Measurements from ENCODE around the gene TRIM45.

DNA sequence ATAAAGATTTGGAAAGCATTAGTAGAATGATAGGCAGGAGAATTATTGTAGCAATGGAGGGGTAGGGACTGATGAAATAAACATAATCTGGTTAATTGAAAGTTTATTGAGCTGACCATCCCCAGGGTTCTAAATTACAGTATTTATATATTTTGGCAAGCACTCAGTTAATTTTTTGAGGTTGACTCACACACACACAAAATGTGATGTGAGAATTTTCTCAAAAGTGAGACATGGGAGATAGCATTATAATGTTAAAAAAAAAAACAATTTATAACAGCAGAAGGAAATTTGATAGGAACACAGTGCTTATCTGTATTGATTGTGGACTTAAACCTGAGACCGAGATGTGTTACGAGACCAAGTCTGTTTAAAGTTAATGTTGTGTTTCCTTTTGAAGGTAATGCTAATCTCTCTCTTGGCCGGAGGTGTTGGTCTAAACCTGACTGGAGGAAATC lies 24.6 kb downstream of the TRIM45 start:
- TF ChIP-seq, protein P1, sequence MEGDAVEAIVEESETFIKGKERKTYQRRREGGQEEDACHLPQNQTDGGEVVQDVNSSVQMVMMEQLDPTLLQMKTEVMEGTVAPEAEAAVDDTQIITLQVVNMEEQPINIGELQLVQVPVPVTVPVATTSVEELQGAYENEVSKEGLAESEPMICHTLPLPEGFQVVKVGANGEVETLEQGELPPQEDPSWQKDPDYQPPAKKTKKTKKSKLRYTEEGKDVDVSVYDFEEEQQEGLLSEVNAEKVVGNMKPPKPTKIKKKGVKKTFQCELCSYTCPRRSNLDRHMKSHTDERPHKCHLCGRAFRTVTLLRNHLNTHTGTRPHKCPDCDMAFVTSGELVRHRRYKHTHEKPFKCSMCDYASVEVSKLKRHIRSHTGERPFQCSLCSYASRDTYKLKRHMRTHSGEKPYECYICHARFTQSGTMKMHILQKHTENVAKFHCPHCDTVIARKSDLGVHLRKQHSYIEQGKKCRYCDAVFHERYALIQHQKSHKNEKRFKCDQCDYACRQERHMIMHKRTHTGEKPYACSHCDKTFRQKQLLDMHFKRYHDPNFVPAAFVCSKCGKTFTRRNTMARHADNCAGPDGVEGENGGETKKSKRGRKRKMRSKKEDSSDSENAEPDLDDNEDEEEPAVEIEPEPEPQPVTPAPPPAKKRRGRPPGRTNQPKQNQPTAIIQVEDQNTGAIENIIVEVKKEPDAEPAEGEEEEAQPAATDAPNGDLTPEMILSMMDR (IDR thresholded peaks at IDR 0.05; ENCODE audit: insufficient read depth, low read length) = no peak
- TF ChIP-seq POLR2AphosphoS5 (IDR thresholded peaks at IDR 0.05; ENCODE audit: low read depth) = no peak

All from HL-60 (cell line).